PFSK-1 (cell line): ENCODE measurements around the gene MINK1.
A peak's percentile ranks its signal among the peaks of the same experiment; 100 is the strongest.

Source experiments
- TAF1 ChIP-seq: IDR thresholded peaks from 2 replicates; pipeline ENCODE4 v1.6.1; 2012; ENCODE audit warnings: low read length, control low read depth, borderline replicate concordance; ENCODE audit not compliant: insufficient read depth
- TF ChIP-seq, protein P1 (sequence below), 2 experiments: IDR thresholded peaks; 2 replicates each; pipeline versions ENCODE4 v1.6.1 to v1.8.0; 2011 to 2012; ENCODE audit warnings: low read depth in 2 of 2, low read length in 2 of 2, control low read depth in 1 of 2, inconsistent platforms in 1 of 2, mild to moderate bottlenecking in 1 of 2, moderate library complexity in 1 of 2; ENCODE audit not compliant: insufficient read depth in 1 of 2

DNA sequence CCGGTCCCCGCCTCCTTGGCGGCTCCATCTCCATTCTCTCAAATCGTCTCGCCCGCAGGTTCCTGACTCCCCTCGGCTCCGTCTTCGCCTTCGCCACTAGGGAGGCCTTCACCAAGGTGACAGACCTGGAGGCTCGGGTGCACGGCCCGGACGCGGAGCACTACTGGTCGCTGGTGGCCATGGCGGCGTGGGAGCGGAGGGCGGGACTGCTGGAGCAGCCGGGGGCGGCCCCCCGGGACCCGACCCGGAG lies 43.5 kb upstream of the MINK1 start:
- TF ChIP-seq TAF1: peak; percentile 47; the same call in 1 of the 2 replicates
- TF ChIP-seq, protein P1, sequence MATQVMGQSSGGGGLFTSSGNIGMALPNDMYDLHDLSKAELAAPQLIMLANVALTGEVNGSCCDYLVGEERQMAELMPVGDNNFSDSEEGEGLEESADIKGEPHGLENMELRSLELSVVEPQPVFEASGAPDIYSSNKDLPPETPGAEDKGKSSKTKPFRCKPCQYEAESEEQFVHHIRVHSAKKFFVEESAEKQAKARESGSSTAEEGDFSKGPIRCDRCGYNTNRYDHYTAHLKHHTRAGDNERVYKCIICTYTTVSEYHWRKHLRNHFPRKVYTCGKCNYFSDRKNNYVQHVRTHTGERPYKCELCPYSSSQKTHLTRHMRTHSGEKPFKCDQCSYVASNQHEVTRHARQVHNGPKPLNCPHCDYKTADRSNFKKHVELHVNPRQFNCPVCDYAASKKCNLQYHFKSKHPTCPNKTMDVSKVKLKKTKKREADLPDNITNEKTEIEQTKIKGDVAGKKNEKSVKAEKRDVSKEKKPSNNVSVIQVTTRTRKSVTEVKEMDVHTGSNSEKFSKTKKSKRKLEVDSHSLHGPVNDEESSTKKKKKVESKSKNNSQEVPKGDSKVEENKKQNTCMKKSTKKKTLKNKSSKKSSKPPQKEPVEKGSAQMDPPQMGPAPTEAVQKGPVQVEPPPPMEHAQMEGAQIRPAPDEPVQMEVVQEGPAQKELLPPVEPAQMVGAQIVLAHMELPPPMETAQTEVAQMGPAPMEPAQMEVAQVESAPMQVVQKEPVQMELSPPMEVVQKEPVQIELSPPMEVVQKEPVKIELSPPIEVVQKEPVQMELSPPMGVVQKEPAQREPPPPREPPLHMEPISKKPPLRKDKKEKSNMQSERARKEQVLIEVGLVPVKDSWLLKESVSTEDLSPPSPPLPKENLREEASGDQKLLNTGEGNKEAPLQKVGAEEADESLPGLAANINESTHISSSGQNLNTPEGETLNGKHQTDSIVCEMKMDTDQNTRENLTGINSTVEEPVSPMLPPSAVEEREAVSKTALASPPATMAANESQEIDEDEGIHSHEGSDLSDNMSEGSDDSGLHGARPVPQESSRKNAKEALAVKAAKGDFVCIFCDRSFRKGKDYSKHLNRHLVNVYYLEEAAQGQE (IDR thresholded peaks at IDR 0.05; ENCODE audit: insufficient read depth in 1 of 2, low read depth in 2 of 2, low read length in 2 of 2): no peak
